HTERT RPE-1 (cell line): ENCODE measurements around the gene SLC15A5.

ENCODE experiments used
- in situ Hi-C: fragments of 300-500 bp; cut with MboI; formaldehyde crosslinking; loops from 4 replicates; pipeline ENCODE4 v1.14.3; 2020; ENCODE audit warnings: low sequenced_read_pairs

Gene SLC15A5

DNA sequence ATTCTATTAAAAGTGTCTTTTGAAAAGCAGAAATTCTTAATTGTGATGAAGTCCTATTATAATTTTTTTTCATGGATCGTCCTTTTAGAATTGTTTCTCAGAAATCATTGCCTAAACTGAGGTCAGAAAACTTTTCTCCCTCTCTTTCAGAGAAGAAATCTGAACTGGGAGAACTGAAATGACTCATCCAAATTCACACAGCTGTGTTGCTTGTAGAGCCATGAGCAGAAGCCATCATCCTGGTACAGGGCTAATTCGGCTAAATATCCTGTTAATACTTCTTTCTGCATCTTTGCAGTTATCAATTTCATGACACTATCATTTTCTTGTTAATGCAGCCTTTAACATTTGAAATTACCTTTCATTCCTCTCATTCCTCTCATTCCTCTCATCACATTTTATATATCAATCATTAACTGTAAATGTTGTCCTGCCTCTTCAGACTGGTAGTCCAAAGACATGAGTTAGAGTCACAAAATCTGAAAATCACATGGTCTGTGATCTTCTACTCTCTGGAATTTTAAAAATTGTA, 15.5 kb downstream of the SLC15A5 start:
- in situ Hi-C loops = no loop called here

DNA sequence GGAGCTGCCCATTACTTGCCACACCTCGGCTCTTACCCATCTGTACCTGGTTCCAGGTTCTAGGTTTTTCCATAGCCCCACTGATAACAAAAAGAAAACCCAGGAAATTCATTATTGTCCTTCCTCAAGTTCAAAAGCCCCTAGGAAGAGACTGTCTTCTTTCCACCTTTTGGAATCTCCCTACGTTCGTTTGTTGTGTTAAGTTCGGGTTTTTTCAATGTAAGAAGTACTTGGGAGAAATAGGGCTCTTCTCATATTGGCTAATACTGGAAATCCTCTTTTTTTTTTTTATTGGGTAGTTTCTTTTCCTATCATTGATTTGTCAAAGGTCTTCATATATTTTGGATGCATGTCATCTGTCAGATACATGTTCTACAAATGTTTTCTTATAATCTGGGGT, 17.3 kb downstream of the SLC15A5 start:
- in situ Hi-C loops = no loop called here

DNA sequence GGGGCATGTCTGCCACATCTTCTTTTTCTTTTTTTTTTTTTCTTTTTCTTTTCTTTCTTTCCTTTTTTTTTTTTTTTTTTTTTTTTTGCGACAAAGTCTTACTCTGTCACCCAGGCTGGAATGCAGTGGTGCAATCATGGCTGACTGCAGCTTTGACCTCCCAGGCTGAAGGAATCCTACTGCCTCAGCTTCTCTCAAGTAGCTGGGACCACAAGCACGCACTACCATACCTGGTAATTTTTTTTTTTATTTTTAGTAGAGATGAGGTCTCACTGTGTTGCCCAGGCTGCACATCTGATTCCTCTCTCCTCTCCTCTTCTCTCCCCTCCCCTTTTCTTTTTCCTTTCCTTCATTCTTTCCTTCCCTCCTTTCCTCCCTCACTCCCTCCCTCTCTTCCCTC, 18.5 kb downstream of the SLC15A5 start:
- in situ Hi-C loops = no loop called here

DNA sequence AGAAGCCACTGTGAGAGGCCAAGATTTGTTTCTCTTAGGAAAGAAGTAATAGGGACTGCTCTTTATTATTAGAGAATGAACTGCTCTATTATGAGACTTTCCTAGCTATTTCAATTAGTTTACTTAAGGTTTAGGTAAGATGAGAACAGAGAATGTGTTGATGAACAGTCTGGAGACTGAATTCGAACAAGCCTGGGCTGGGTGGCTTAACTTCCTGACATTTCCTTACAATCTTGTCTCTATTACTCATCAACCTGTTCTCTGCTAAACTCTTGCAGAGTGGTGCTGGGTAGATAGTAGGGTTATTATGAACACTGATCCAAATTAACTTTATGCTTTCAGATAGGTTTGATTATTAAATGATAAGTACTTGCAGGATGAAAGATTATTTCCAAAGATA, 31.2 kb downstream of the SLC15A5 start:
- in situ Hi-C loops = no loop called here

DNA sequence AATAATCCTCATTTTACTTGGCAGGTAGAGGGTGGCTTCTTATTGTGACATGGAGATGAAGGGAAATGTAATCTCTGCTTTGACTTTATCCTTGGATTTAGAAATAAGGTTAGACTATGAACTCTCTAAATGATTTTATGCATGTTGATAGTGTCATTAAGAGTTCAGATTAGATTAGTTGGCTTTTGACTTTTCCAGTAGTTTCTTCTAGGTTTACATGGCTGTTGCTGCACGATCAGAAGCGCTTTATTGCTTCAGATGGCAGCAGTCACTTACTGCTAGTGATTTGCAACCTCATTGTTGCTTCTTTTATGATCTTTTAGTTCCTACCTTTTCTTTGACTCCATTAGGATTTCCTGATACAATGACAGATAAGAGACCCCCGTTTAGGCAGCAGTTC, 32.3 kb downstream of the SLC15A5 start:
- in situ Hi-C loops = no loop called here

DNA sequence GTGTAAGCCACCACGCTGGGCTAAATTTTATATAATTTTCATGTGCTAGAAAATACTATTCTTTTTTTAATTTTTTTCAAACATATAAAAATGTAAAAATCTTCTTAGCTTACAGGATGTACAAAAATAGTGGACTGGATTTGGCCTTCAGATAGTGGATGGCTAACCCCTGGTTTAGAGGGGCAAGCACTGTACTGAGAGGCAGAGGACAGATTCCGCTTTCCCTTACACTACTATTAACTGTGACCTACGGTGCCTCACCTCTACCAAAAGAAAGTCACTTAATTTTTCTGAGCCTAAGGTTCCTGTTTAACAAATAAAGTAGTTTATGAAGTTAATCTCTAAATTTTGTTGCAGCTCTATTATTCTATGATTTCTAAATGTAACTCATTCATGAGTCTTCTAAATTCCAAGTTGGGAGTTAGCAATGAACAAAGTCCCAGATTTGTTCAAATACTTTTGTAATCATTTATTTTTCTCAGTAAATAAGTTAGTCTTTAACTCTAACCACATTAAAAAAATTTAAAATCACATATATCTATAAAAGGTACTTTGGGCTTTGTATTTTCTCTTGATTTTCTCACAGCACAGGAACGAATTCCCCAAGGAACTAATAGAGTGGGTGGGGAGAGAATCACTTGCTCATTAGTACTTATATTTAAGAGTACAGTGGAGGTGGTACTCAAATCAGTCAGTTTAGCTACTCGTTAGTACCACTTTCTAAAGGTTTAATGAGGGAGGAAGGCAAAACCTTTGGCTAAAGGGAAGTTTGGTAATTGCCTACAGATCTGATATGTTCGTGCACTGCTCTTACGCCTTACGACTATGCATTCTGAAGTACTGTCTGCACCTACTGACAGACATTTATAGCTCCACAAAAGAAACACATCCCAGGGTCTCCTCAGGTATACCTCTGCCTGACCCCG, 33.7 kb downstream of the SLC15A5 start:
- in situ Hi-C loops = no loop called here

DNA sequence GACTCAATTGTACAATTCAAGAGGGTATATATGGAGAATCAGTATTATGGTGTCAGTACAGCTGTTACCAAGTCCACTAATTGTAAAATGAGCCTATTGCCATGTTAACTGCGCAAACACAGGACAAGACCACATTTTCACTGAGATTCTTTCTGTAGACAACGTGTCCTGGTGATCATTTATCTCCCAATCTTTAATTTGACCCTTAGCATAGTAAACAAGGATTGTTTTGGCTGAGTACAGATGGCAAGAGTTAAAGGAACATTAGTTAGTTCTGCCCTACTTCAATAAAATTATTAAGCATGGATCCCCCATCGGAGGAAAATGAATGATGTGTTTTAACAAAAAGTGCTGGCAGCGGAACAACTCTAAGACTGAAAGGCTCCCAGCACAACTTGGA, 36.1 kb downstream of the SLC15A5 start:
- in situ Hi-C loops = no loop called here

DNA sequence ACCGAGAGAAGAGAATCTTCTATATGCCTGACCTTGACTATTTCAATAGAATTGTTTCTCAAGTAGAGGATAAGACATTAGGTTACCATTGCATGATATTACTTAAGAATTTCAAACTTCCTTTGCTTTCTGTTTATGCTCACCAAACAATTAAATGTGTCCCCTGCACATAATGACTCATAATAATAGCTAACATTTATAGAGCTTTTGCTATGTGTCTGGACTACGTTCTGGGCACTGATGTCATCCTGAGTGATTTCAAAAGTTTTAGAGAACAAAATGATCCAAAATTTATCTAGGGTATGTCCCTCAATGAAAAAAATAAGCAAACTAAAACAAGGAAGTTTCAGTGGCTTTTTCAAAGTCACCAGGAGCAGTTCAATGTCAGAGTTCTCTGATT, 38.8 kb downstream of the SLC15A5 start:
- in situ Hi-C loops = no loop called here

DNA sequence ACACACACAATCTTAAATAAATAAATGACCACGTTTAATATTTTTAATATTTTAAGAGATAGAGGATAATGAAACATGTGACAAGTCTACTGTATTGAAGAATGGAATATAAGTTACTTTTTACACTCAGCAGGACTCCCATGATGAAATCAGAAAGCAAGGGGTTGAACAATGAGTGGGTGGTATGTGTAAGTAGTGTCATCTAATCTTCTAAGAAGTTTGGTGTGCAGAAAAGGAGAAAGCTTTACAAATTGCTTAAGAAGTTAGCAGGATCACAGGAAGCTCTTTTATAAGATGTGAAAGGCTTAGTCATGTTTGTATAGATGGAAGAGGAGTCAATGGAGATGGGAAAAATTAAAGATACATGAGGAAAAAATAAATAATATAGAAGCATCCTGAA, 47.8 kb downstream of the SLC15A5 start:
- in situ Hi-C loops = no loop called here

DNA sequence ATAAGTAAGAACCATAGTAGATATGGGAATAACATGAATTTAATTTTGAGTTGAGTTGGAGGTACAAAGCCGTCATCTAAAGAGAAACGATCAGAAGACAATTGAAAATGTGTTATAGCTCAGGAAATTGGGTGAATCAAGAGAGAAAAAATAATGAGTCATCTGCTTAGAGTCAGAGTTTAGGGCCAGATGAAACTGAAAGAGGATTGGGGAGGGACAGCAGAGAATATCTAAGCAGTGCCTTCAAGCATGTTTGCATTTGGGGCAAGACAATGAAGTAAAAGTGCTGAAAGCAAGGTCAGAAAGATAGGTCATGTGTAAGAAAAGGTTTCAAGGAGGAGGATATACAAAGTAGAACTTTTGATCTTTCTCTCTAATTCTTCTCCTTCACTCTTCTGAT, 49.4 kb downstream of the SLC15A5 start:
- in situ Hi-C loops = no loop called here

DNA sequence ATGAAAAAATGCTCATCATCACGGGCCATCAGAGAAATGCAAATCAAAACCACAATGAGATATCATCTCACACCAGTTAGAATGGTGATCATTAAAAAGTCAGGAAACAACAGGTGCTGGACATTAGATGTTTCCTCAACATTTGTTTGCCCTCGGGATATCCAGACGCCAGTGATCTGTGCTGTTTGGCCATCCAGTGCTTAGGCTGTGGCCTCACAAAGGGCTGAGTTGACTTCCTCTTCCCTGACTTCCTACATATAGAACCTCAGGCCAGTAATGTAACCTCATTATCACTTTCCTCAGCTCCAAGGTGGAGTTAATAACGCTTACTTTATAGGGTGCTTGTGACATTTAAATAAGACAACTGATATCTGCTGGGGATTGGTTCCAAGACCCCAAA, 51.8 kb downstream of the SLC15A5 start:
- in situ Hi-C loops = no loop called here

DNA sequence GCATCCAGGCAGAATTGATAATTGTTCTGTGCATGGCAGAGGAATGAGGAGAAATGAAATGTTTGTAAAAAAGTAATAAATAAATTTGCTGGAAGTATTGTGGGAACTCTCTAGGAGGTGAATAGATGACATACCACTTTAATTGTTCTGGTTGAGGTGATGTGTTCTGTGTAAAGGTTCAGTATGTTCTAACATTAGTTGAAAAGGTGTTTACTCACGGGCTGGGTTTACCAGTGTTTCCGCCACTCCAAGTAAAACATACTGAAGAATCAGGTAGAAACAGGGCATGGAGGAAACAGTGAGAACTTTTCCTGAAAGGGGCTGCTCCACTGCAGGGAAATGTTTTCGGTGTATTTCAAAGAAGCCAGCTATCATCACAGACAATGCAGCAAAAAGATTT, 53.3 kb downstream of the SLC15A5 start:
- in situ Hi-C loops = no loop called here

DNA sequence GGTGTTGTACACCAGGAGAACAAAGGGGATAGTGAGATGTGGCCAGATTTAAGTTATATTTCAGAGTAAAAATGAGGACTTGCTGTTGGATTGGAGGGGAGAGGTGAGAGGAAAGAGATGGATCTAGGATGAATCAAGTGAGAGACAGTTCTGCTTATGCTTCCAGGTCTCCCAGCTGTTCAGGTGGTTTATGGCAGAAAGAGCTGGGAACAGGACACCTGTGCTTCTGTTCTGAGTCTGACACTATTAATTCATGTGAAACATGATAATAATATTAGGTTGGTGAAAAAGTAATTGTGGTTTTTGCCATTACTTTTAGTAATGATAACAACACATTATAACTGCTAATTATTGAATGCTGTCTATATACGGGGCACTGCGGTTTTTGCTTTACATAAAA, 55.7 kb downstream of the SLC15A5 start:
- in situ Hi-C loops = no loop called here

DNA sequence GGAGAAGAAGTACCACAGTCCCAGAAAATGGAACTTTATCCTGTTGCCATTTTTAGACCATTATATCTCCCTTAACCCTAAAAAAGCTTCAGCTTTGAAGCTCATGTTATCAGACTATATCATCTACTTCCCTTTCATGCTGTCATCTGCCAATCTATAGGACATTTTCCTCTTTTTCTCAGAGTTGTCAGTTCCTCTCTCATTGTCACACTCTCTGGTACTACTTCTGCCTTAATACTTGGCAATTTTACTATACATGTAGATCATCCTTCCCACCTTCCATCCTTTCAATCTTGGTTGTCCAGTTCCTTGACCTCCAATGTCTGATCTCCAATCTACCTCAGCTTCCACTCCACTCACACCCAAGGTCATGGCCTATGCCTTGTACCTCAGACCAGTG, 57.4 kb downstream of the SLC15A5 start:
- in situ Hi-C loops = no loop called here

DNA sequence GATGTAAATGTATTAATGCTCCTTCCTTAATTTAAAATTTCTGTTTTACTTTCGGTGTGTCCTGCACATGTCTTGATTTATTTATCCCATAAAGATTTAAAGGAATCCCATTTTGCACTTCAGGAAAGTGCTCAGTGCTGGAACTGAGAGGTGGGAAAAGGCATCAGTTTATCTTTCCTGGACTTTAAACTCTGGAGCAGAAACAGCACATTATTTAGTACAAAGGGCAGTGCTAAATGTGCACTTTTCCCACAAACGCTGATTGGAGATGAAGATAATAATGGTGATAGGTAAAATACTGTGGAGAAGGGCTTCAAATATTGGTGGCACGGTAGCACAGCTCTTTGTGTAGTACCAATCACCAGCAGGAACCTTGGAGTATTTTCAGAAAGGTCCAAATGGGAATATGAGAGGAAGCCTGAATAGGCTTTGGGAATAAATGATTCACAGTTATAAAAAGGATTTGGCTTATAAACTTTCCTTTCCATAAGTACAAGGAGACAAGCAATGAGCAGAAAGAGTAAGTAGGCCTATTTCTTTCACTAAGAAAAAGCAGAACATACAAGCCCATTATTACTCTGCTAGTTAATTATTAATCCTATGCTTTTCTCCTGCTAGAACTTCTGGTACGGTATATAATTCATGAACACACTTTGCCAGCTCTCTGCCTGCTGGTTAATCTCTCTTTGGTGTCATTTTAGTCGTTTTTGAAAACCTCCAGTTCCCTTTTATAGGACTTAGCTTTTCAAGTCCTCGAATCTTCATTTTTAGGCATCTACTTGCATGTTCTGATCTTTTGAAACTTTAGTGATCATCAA, 58.3 kb downstream of the SLC15A5 start:
- in situ Hi-C loops = no loop called here

DNA sequence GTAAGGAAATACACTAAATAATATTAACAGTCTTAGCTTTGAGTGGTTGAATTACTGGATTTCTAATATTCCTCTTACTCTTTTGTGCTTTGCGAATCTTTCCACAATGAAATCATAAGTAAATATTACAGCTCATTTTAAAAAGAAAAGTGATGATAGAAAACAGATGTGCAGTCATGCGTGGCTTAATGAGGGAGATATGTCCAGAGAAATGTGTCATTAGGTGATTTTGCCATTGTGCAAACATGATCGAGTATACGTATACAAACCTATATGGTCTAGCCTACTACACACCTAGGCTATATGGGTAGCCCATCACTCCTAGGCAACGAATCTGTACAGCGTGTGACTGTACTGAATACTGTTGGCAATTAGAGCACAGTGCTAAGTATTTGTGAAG, 59.3 kb downstream of the SLC15A5 start:
- in situ Hi-C loops = no loop called here

DNA sequence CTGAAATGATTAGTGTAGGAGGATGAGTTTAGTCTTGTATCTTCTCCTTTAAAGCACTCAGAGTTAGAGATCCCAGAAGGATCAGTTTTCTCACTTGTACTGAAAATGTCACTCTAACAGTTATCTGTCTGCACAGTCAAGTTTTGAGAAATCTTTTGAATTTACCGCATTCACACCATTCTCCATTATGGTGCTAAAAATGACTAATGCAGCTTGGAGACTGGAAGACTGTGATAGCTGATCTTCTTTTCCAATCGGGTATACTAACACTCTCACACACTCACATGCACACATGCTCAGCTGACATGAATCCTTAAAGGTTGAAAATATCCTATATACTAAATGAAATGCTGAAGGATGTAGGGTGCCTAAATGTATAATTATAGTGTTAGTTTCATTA, 65.8 kb downstream of the SLC15A5 start:
- in situ Hi-C loops = no loop called here

DNA sequence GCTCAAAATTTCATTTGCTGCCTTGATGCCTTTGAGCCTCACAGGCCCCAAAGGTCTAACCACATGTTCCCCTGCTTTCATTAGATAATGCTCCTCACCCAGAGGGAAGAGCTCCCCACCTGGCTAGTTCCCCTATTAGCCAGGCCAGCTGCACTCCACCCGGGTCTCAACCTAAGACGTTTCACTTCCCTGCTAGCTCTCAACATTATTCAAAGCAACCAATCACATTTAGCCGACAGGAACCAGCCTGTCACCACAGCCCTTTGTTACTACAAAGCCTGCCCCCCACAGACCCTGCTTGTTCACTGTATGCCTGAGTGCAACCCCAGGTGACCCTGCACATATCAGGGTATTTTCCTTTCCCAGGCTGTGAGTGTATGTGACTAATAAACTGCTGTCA, 78.6 kb downstream of the SLC15A5 start:
- in situ Hi-C loops = no loop called here

DNA sequence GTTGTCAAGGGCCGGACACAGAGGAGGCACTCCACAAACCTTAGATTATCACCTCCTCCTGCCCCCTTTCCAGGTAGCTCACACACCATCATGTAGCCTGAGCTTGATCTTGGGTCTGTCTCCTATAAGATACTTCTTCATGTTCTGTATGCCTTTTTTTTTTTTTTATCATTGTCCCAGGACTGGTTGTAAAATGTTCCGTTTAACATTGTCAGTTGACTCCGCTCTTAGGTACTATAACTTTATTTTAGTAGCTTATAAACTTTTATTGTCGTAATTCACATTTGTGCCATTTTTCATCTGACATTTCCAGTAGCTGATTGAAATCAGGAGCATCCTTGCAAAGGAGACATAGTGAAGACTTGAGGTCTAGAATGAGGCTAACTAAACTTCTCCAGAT, 79.9 kb downstream of the SLC15A5 start:
- in situ Hi-C loops = no loop called here

DNA sequence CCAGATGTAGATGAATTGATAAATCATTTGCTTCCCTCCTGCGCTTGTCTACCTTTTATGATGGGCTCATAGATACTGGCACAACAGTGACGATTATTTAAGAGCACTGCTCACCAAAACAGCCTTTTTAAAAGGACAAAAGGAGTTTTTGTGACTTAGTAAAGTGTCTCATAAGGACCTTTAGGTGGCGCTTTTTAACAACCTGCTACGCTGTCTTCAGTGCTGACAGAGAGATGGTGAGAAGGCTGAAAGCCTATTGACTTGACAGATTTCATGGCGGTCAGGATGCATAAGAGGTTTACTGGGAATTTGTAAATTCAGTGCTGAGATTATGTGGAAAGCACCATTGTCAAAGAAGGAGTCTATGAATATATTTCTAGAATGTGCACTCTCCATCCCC, 87.6 kb downstream of the SLC15A5 start:
- in situ Hi-C loops = no loop called here

DNA sequence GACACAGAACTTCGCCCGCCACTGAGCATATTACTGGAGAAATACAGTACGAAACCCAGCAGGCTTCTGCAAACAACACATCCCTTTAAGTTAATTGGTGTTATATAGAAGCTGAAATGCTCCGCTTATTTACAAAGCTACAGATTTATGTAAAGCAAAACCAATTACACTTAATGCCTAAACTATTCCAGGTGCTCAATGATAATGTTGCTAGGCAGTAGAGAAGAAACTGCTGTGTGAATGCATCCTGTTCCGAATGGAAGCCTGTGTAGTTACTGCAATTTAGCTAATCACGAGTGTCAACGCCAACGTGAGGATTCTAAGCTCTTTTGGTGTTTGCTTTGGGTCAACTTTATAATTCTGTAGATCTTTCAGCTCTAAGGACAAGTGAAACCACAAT, 89.8 kb downstream of the SLC15A5 start:
- in situ Hi-C loops = no loop called here

DNA sequence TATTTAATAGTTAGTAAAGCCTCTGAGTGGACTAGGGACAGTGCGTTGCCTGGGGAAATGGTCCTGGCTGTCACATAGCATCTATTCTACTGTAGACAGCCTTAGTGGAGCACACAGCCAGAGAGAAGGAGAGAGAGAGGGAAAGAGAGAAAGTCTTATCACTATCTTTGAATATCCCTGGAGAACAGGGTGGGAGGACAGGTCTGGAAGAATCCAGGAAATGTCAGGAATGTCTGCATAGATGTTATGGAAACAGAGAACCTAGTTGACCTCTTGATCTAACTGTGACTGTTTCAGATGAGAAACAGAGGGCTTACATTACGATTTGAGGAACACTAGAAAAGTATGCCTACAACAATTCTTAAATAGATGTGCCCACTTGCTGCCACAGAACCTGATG, 92.8 kb downstream of the SLC15A5 start:
- in situ Hi-C loops = no loop called here
